Kidney (tissue), 14 donors: Measurements from ENCODE around the gene FOXP2. TPM values are rescaled to one million over a fixed set of nuclear protein-coding genes. Genes with fewer than 3 reads are reported as not detected.
A peak's percentile ranks its signal among the peaks of the same experiment; 100 is the strongest.

Source experiments
- DNase-seq, 5 donors: peaks; one replicate each; pipeline ENCODE4 v3.0.0-alpha.2; 2013 to 2020
- FAIRE-seq: peaks from 2 replicates; lab custom pipeline; 2012; peaks lifted over from hg19 to GRCh38; lab: Jason Lieb, UNC
- H3K27ac ChIP-seq, 2 donors: one replicate each; pipeline ENCODE4 v1.7.0; 2013; ENCODE audit warnings: low read depth in 2 of 2, low read length in 2 of 2, inconsistent platforms in 1 of 2
- H3K27me3 ChIP-seq: one replicate; pipeline ENCODE4 v1.7.1; 2013; ENCODE audit warnings: low read length, inconsistent platforms; ENCODE audit not compliant: control insufficient read depth, insufficient read depth
- H3K36me3 ChIP-seq, 3 donors: one replicate each; pipeline versions ENCODE4 v1.7.0 to v1.7.1; 2013; ENCODE audit warnings: low read length in 3 of 3, control low read depth in 1 of 3, inconsistent platforms in 1 of 3; ENCODE audit not compliant: insufficient read depth in 3 of 3, control insufficient read depth in 2 of 3
- H3K4me1 ChIP-seq, 3 donors: one replicate each; pipeline versions ENCODE4 v1.7.0 to v1.7.1; 2013; ENCODE audit warnings: low read length in 3 of 3, inconsistent platforms in 1 of 3, low read depth in 1 of 3; ENCODE audit not compliant: control insufficient read depth in 2 of 3, insufficient read depth in 2 of 3
- H3K4me3 ChIP-seq, 3 donors: one replicate each; pipeline versions ENCODE4 v1.7.0 to v1.8.1; 2013; ENCODE audit warnings: low read length in 3 of 3, control low read depth in 1 of 3, inconsistent platforms in 1 of 3
- H3K9ac ChIP-seq, 3 donors: one replicate each; pipeline versions ENCODE4 v1.7.0 to v1.7.1; 2013; ENCODE audit warnings: low read length in 3 of 3, control low read depth in 1 of 3, inconsistent platforms in 1 of 3
- H3K9me3 ChIP-seq, 3 donors: one replicate each; pipeline versions ENCODE4 v1.7.0 to v1.7.1; 2013; ENCODE audit warnings: low read length in 3 of 3, control low read depth in 1 of 3, inconsistent platforms in 1 of 3; ENCODE audit not compliant: control insufficient read depth in 2 of 3, insufficient read depth in 1 of 3
- intact Hi-C: fragments of 100-400 bp; cut with DNase I; formaldehyde crosslinking; loops from one replicate; pipeline ENCODE4 v1.11.1; 2022
- polyA plus RNA-seq: library from polyadenylated mRNA; stranded (reverse); fragments of 350-450 nt; fragmentation: Illumina TruSeq; extraction: RNeasy Lipid Tissue Mini Kit (QIAGEN cat#74804); gene quantifications from one replicate; pipeline ENCODE4 v1.2.3, GENCODE V29; 2014; ENCODE audit warnings: low read depth, low replicate concordance; ENCODE audit not compliant: insufficient read depth
- total RNA-seq: library from RNA; stranded (reverse); fragmentation: NEBNext Ultra II Directional; extraction: Animal tissue kit (Norgen Biotek cat#: 25700); gene quantifications from one replicate; pipeline ENCODE4 v1.2.1, GENCODE V29; 2021
- TF ChIP-seq, protein P1 (sequence below): IDR thresholded peaks from 3 replicates; pipeline ENCODE4 v1.5.1; 2012; ENCODE audit warnings: mild to moderate bottlenecking, moderate library complexity, borderline replicate concordance; ENCODE audit not compliant: insufficient read depth; ENCODE audit errors: extremely low read depth
- donor health status: control.
- donor health status: control.
- donor health status: control.
- donor health status: control.
- donor health status: control.
- donor health status: DM: yes; HTN: yes; CAD: no.
- donor health status: Normal renal cell carcinoma (clear cell type).

FOXP2 gene
- total and polyA plus RNA-seq, 2 donors from 2014 or later, result 0.69 to 8.0 TPM

DNA sequence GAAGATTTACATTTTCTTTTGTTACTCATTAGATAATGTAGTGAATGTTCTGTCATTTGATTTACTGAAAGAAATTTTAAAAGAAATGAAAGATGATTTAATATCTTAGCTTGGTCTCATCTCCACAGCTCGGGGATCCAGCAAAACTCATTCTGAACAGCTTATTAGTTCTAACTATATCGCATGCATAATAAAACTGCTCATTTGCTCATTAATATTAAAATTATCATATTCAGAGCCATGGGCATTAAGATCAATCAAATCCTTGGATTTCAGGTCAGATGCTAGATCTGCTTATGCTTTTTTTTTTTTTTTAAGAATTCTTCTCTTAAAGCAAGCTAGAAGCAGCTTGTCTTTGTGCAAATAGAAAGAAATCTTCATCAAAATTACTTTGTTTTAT, 246.1 kb downstream of the FOXP2 start:
- intact Hi-C loops, result no loop called here
- Histone ChIP-seq H3K9ac (no peak overlapping the region), H3K36me3 (no peaks in the 10 kb centered on the region), H3K9me3 (no peaks in the 10 kb centered on the region), H3K4me1 (no peaks in the 10 kb centered on the region), H3K27me3 (no peaks in the 10 kb centered on the region), H3K4me3 (no peak overlapping the region), H3K27ac (no peak overlapping the region)
- TF ChIP-seq, protein P1, sequence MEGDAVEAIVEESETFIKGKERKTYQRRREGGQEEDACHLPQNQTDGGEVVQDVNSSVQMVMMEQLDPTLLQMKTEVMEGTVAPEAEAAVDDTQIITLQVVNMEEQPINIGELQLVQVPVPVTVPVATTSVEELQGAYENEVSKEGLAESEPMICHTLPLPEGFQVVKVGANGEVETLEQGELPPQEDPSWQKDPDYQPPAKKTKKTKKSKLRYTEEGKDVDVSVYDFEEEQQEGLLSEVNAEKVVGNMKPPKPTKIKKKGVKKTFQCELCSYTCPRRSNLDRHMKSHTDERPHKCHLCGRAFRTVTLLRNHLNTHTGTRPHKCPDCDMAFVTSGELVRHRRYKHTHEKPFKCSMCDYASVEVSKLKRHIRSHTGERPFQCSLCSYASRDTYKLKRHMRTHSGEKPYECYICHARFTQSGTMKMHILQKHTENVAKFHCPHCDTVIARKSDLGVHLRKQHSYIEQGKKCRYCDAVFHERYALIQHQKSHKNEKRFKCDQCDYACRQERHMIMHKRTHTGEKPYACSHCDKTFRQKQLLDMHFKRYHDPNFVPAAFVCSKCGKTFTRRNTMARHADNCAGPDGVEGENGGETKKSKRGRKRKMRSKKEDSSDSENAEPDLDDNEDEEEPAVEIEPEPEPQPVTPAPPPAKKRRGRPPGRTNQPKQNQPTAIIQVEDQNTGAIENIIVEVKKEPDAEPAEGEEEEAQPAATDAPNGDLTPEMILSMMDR, result no peak
- DNase-seq (no peak), FAIRE-seq (no peak)

DNA sequence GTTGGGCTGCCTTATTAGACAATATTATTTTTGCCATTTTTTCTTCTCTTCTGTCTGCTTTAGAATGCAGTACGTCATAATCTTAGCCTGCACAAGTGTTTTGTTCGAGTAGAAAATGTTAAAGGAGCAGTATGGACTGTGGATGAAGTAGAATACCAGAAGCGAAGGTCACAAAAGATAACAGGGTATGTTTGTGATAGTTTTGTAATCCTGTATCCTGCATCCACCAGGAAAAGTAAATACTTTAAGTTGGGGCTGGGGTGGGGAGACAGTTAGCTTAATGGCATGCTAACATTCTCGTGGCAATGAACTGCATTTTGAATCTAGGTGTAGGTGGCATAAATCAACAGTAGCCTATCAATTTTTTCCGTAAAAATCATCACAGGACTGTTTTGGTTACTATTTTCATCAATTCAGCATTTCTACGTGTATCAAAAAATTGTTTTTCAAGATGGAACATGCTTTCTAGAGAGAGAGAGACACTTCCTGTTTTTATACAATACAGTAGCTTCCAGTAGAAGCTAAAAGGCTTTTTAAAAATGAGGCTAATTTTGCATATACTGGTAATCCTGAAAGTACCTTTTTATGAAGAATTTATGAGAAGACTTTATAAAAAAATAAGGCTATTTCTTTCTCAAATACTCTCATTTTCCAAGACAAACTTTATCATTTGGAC, 247.5 kb downstream of the FOXP2 start:
- Histone ChIP-seq H3K9me3 (no peaks in the 10 kb centered on the region), H3K27me3 (no peaks in the 10 kb centered on the region), H3K36me3 (no peaks in the 10 kb centered on the region), H3K9ac (no peak overlapping the region), H3K4me3 (no peak overlapping the region), H3K4me1 (no peaks in the 10 kb centered on the region), H3K27ac (no peak overlapping the region)
- TF ChIP-seq, protein P1, result no peak
- FAIRE-seq (no peak), DNase-seq (no peak)
- intact Hi-C loops, result no loop called here

DNA sequence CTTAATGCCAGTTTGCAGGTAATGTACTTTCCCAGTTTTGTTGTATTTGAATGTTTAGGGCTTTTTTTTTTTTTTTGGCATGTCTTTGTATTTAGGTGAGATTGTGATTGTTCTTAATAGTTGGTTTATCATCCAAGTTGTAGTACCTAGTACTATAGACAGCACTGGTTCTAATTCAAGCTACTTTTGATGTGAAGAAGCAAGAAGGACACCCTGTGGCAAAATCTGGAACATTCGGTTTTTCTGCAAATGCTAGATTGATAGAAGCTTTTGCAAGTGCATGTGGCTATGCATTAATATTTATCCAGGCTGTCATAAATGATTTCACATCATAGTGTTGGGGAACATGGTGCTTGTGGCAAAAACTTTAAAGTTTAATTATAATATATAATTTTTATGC, 248.9 kb downstream of the FOXP2 start:
- H3K27me3 ChIP-seq, result no peaks in the 10 kb centered on the region
- intact Hi-C loops, result no loop called here
- no peaks in the 10 kb centered on the region for H3K36me3 ChIP-seq
- H3K9me3 ChIP-seq, result no peaks in the 10 kb centered on the region
- TF ChIP-seq, protein P1, result peak; percentile 17
- DNase-seq, result peak in 2 of 5 donors; percentile 17 to 37
- no peak overlapping the region for H3K9ac ChIP-seq
- H3K27ac ChIP-seq, result no peak overlapping the region
- H3K4me1 ChIP-seq, result no peaks in the 10 kb centered on the region
- H3K4me3 ChIP-seq, result no peak overlapping the region
- no peak for FAIRE-seq

DNA sequence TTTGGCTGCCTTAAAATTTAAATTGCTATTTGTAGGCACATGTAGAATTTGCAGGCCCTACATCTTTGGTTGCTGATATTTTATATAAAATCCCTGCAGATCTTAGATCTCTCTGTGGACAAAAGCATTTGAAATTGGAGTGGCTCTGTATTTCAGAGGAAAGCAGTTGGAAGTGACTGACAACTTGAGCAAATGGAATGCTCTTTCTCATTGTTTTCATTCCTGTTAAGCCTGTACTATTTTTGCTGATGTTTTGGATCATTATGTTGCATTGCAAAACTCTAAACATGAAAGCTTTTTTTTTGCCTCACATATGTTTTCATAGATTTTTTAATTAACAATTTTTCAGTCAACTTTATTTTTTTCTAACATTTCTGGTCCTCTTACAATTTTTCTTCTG, 256.1 kb downstream of the FOXP2 start:
- no peak overlapping the region for H3K9ac ChIP-seq
- no peaks in the 10 kb centered on the region for H3K36me3 ChIP-seq
- no peaks in the 10 kb centered on the region for H3K4me1 ChIP-seq
- intact Hi-C loops, result no loop called here
- no peak overlapping the region for H3K4me3 ChIP-seq
- no peak for DNase-seq
- no peaks in the 10 kb centered on the region for H3K27me3 ChIP-seq
- no peak overlapping the region for H3K27ac ChIP-seq
- H3K9me3 ChIP-seq, result no peaks in the 10 kb centered on the region
- TF ChIP-seq, protein P1, result no peak
- FAIRE-seq, result no peak
